Fibroblast of mammary gland (primary cell): ENCODE results near the gene LINGO4.

Experiments used
- DNase-seq: peaks from one replicate; pipeline ENCODE4 v3.0.0-alpha.2; 2010; ENCODE audit warnings: low read depth
- H3K4me3 ChIP-seq: 2 replicates; pipeline ENCODE4 v1.5.1; 2011; ENCODE audit warnings: low read depth, mild to moderate bottlenecking, low read length, moderate library complexity; ENCODE audit not compliant: control insufficient read depth
- TF ChIP-seq, protein P1 (sequence below): conservative IDR thresholded peaks from 2 replicates; pipeline ENCODE4 v1.5.1; 2011; ENCODE audit warnings: low read depth, low read length, inconsistent platforms; ENCODE audit not compliant: control insufficient read depth, insufficient read depth

LINGO4 gene

DNA sequence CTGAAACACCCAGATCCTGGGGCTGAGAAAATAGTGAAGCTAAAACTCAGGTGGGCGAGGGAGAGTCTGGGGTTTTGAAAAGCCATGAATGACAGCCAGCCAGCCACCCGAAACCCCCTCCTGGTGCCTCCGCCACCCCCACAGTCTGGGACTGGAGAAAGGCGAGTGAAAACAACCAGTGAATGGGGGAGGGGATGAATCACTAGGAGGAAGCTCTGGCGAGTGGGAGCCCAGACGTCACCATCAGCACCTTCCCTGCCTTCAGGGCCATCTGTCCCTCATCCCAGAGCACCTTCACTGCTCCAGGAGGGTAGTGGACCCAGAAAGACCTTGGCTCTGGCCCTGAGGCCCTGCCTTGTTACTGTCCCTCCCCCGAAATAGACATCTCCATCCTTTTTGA lies 17.2 kb upstream of the LINGO4 start:
- DNase-seq: no peak
- TF ChIP-seq, protein P1, sequence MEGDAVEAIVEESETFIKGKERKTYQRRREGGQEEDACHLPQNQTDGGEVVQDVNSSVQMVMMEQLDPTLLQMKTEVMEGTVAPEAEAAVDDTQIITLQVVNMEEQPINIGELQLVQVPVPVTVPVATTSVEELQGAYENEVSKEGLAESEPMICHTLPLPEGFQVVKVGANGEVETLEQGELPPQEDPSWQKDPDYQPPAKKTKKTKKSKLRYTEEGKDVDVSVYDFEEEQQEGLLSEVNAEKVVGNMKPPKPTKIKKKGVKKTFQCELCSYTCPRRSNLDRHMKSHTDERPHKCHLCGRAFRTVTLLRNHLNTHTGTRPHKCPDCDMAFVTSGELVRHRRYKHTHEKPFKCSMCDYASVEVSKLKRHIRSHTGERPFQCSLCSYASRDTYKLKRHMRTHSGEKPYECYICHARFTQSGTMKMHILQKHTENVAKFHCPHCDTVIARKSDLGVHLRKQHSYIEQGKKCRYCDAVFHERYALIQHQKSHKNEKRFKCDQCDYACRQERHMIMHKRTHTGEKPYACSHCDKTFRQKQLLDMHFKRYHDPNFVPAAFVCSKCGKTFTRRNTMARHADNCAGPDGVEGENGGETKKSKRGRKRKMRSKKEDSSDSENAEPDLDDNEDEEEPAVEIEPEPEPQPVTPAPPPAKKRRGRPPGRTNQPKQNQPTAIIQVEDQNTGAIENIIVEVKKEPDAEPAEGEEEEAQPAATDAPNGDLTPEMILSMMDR: no peak
- H3K4me3 ChIP-seq: no peak overlapping the region

DNA sequence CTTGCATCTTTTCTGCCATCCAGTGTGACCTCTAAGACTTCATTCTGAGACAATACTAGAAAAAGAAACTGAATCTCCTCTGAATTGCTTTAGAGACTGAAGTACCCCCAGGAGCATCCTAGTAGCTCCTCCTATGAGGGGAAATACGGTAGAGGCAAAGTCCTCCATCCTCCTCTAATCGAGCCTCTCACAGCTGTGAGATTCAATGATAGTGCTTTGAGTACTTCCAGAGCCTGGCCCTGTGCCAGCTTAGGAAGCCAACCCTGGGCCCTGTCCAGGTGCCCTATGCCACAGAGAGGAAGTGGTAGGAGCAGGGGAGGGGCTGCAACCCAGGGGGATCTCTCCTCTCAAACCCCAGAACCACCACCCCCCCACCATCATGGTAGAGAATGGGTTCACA lies 15.7 kb upstream of the LINGO4 start:
- TF ChIP-seq, protein P1: no peak
- DNase-seq: no peak
- H3K4me3 ChIP-seq: no peak overlapping the region

DNA sequence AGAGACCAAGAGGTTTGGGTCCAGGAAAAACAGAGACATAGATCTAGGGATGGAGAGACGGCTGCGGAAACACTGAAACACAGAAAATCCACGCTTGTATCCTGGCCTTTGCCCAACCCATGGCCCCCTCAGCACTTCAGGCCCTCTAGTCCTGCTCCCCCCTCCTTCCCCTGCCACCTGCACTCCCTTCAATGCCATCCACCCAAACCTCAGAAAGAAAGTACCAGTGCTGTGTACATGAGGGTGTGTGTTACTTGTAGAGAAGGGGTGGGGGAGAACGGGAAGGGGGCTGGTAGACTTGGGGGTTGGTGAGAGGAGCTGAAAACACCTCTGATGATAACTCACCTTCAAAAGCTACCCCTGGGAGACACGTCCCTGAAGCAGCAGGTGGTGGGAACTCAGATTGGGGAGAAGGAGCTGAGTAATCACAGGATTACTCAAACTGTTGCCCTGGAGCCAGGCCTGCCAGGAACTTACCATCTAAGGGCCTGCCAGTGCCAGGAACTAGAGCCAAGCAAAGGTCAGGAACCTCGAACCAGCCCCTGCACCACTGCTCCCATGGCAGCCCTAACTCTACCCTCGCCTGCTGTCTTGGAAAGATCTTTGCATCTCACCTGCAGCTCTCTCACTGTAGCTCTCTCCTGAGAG lies 14.9 kb upstream of the LINGO4 start:
- no peak for DNase-seq
- TF ChIP-seq, protein P1: no peak
- H3K4me3 ChIP-seq: no peak overlapping the region

DNA sequence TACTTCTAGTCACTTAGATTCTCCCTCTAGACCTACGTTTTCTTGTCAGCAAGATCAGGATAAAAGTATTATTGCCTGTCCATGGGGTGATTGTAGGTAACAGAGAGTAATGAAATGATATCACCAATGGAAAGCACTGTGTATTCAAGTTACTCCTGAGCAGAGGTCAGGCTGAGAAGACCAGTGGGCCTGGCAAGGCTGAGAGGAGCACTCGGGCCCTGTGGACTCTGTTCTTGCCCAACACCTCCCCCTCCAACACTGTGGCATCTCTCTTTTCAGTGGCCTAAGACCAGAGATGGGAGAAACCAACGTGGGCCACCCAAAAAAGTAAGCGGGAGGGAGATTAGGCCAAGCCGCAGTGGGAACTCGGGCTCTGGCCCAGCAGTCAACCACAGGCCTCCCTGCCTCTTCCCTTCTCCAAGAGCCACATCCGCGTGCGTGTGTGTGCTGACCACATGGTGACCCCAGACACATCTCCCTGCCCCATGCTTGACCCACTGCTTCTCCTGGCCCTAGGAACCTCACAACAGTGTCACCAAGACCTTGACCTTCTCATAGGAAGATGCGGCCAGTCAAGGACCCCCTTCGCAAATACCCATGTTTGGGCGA lies 14.1 kb upstream of the LINGO4 start:
- DNase-seq: no peak
- no peak overlapping the region for H3K4me3 ChIP-seq
- TF ChIP-seq, protein P1: no peak

DNA sequence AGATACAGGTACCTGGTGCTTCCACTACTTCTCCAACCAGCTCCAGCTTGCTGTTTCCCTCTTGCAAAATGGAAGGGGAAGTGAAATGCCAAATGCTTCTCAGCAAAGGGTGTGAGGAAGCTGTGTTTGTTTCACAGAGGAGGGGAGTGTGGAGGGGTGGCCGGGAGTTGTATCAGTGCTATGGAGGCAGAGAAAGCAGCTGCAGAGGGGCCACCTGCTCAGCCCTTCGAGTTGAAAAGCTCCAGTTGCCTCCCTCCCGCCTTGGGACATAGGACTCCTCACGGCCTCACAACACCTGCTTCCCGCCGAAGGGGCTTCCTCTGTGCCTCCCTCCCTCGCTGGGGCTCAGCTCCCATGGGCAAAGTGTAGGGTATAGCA lies 12.1 kb upstream of the LINGO4 start:
- DNase-seq: no peak
- TF ChIP-seq, protein P1: no peak
- H3K4me3 ChIP-seq: no peak overlapping the region

DNA sequence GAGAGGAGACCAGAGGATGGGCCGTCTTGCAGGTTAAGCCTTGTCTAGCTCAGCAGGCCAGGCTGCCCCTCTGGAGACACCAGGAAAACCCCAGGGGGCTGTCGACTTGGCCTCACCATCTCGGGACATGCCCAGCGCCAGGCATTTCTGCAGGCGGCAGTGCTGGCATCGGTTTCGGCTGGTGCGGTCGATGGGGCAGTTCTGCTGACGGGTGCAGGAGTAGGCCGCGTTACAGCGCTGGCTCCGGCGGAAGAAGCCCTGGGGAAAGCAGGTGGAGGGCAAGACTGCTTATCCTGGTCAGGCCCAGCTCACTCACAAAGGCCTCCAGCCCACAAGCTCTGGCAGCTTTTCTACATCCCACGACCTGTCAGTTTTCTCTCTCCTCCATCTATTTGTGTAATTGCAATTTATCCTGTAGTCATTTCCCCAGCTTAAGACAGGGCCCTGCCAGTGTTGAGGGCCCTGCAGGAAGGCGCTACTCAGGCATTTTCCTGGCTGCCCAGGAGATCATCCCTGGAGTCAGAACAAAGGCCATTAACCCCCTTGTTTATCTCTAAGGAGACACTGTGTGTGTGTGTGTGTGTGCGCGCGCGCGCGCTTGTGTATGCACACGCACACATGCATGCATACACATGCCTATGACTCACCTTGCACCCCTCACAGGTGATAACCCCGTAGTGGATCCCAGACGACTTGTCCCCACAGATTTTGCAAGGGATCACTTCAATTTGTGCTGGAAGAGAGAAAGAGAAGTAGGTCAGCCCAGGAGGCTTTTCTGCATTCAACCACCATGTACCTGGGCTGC lies 11.5 kb upstream of the LINGO4 start:
- TF ChIP-seq, protein P1: no peak
- no peak overlapping the region for H3K4me3 ChIP-seq
- DNase-seq: no peak
